Hematopoietic multipotent progenitor cell (in vitro differentiated cells): ENCODE measurements around the gene TEX12. TPM values are rescaled to one million over a fixed set of nuclear protein-coding genes. Genes with fewer than 3 reads are reported as not detected.
A peak's percentile ranks its signal among the peaks of the same experiment; 100 is the strongest.
"Not testable (repeated sequence)": the region's sequence is repeated elsewhere in the genome, so short reads cannot be mapped to it uniquely, and the experiment has no call there.

Source experiments
- DNase-seq, 3 donors: peaks; one replicate each; pipeline ENCODE4 v3.0.0-alpha.2; 2011 to 2015; ENCODE audit warnings: low read depth in 2 of 3, low spot score in 2 of 3
- total RNA-seq: library from RNA; depleted of rRNA; stranded (reverse); fragments of >200 nt; gene quantifications from one replicate; pipeline ENCODE4 v1.2.3, GENCODE V29; 2012

Gene TEX12
- total RNA-seq, 1 donor: not detected

GRCh38 chr11:112163875-112164685, 3.1 kb upstream of the TEX12 start, which contains the start of gene IL18:
Gene IL18 (minus strand): TSS chr11:112164094. CDS start chr11:112155053, 9,041 bp downstream.
- peak in 2 of 3 donors; percentile 62 to 69 for DNase-seq

- DNase-seq: no peak
Measured at GRCh38 chr11:112165049-112165448, 2.1 kb upstream of the TEX12 start.

GRCh38 chr11:112166562-112166961, 610 bp upstream of the TEX12 start:
- no peak for DNase-seq

- DNase-seq: peak in 1 of 3 donors; percentile 35
Measured at GRCh38 chr11:112172362-112172994, 5.3 kb downstream of the TEX12 start.

GRCh38 chr11:112173152-112173551, 6.0 kb downstream of the TEX12 start:
- no peak for DNase-seq

- peak in 2 of 3 donors; percentile 72 to 82 for DNase-seq
Measured at GRCh38 chr11:112174789-112175598, 7.8 kb downstream of the TEX12 start, which contains the start of gene BCO2. Gene BCO2 (plus strand): TSS chr11:112175512. CDS start chr11:112175602, 90 bp downstream.

- DNase-seq: no peak
Measured at GRCh38 chr11:112175599-112175952, 8.4 kb downstream of the TEX12 start.

- DNase-seq: no peak
Measured at GRCh38 chr11:112176077-112176476, 8.9 kb downstream of the TEX12 start.

GRCh38 chr11:112177589-112177988, 10.4 kb downstream of the TEX12 start:
- DNase-seq: peak in 1 of 3 donors; percentile 72

- DNase-seq: no peak
Measured at GRCh38 chr11:112178428-112178827, 11.3 kb downstream of the TEX12 start.

- DNase-seq: peak in 1 of 3 donors; percentile 37
Measured at GRCh38 chr11:112178936-112179335, 11.8 kb downstream of the TEX12 start.

- DNase-seq: peak in 1 of 3 donors; percentile 57
Measured at GRCh38 chr11:112179601-112180000, 12.4 kb downstream of the TEX12 start.

GRCh38 chr11:112182867-112183266, 15.7 kb downstream of the TEX12 start:
- no peak for DNase-seq

- no peak for DNase-seq
Measured at GRCh38 chr11:112185883-112186282, 18.7 kb downstream of the TEX12 start.

- no peak for DNase-seq
Measured at GRCh38 chr11:112186304-112186703, 19.1 kb downstream of the TEX12 start.

- not testable (repeated sequence) for DNase-seq
Measured at GRCh38 chr11:112195113-112195512, 27.9 kb downstream of the TEX12 start.

- DNase-seq: no peak
Measured at GRCh38 chr11:112195951-112196351, 28.8 kb downstream of the TEX12 start.

- no peak for DNase-seq
Measured at GRCh38 chr11:112196519-112197087, 29.4 kb downstream of the TEX12 start.

GRCh38 chr11:112199101-112199500, 31.9 kb downstream of the TEX12 start:
- not testable (repeated sequence) for DNase-seq

- DNase-seq: peak in 1 of 3 donors; percentile 29
Measured at GRCh38 chr11:112200252-112200651, 33.1 kb downstream of the TEX12 start.

- DNase-seq: no peak
Measured at GRCh38 chr11:112206071-112206470, 38.9 kb downstream of the TEX12 start.
